Fibroblast of lung (primary cell): ENCODE data around the gene COLGALT1. TPM values are rescaled to one million over a fixed set of nuclear protein-coding genes. Genes with fewer than 3 reads are reported as not detected.

Experiments used
- DNase-seq, 2 donors: peaks; one replicate each; pipeline versions ENCODE4 v3.0.0 to v3.0.0-alpha.2; 2010; ENCODE audit warnings: low read depth in 2 of 2
- H2AFZ ChIP-seq: 2 replicates; pipeline ENCODE4 v1.5.1; 2012; ENCODE audit warnings: low read length, control low read depth, inconsistent platforms
- H3K27ac ChIP-seq: 2 replicates; pipeline ENCODE4 v1.5.1; 2011; ENCODE audit warnings: low read length, control low read depth; ENCODE audit not compliant: insufficient read depth
- H3K27me3 ChIP-seq: 2 replicates; pipeline ENCODE4 v1.5.1; 2011; ENCODE audit warnings: mild to moderate bottlenecking, low read length; ENCODE audit not compliant: control insufficient read depth, insufficient read depth
- H3K36me3 ChIP-seq: 2 replicates; pipeline ENCODE4 v1.5.1; 2011; ENCODE audit warnings: low read length; ENCODE audit not compliant: control insufficient read depth, insufficient read depth
- H3K4me1 ChIP-seq: 2 replicates; pipeline ENCODE4 v1.5.1; 2011; ENCODE audit warnings: low read length; ENCODE audit not compliant: control insufficient read depth, insufficient read depth; ENCODE audit errors: extremely low read depth
- H3K4me2 ChIP-seq: 2 replicates; pipeline ENCODE4 v1.5.1; 2011; ENCODE audit warnings: low read length, control low read depth; ENCODE audit not compliant: insufficient read depth; ENCODE audit errors: extremely low read depth
- H3K4me3 ChIP-seq, 4 experiments: fragments of 200-600 bp in 1 of 4; sonication (generic) in 1 of 4; replicated peaks in 1 of 4; 2 replicates each; pipeline ENCODE4 v1.5.1; 2011 to 2016; ENCODE audit warnings: low read length in 4 of 4, low read depth in 3 of 4, mild to moderate bottlenecking in 3 of 4, control low read depth in 2 of 4, inconsistent platforms in 1 of 4, mixed read lengths in 1 of 4; ENCODE audit not compliant: insufficient read depth in 1 of 4; ENCODE audit errors: control extremely low read depth in 1 of 4
- H3K79me2 ChIP-seq: 2 replicates; pipeline ENCODE4 v1.5.1; 2012; ENCODE audit warnings: mild to moderate bottlenecking, low read length, inconsistent platforms; ENCODE audit not compliant: control insufficient read depth, insufficient read depth
- H3K9ac ChIP-seq: 2 replicates; pipeline ENCODE4 v1.5.1; 2011; ENCODE audit warnings: mild to moderate bottlenecking, low read length, control low read depth; ENCODE audit not compliant: insufficient read depth
- H3K9me3 ChIP-seq: 2 replicates; pipeline ENCODE4 v1.5.1; 2012; ENCODE audit warnings: low read depth, low read length; ENCODE audit not compliant: control insufficient read depth, insufficient read depth
- H4K20me1 ChIP-seq: 2 replicates; pipeline ENCODE4 v1.5.1; 2011; ENCODE audit warnings: low read length; ENCODE audit not compliant: control insufficient read depth, insufficient read depth; ENCODE audit errors: extremely low read depth
- CTCF ChIP-seq, 2 donors: IDR thresholded peaks in 1 of 2; conservative IDR thresholded peaks in 1 of 2; 1 replicate in 1 of 2; 2 replicates in 1 of 2; pipeline ENCODE4 v1.5.1; 2011 to 2012; ENCODE audit warnings: low read length in 2 of 2, control low read depth in 1 of 2, inconsistent platforms in 1 of 2, low read depth in 1 of 2, mild to moderate bottlenecking in 1 of 2
- EZH2 ChIP-seq: IDR thresholded peaks from 2 replicates; pipeline ENCODE4 v1.5.1; 2012; ENCODE audit warnings: low read length, control low read depth, mild to moderate bottlenecking; ENCODE audit errors: missing control alignments
- polyA plus RNA-seq, 2 donors: library from polyadenylated mRNA; depleted of rRNA in 1 of 2; stranded (reverse) in 1 of 2; unstranded in 1 of 2; fragments of >200 nt; gene quantifications; 2 replicates each; pipeline ENCODE4 v1.2.1, GENCODE V29; 2011 to 2012; ENCODE audit warnings: missing spikeins in 1 of 2
- total RNA-seq: library from RNA; depleted of rRNA; stranded (reverse); fragments of >200 nt; gene quantifications from 2 replicates; pipeline ENCODE4 v1.2.1, GENCODE V29; 2014

Gene COLGALT1
- total and polyA plus RNA-seq, 2 donors (not counting 1 experiment from before 2014, with no cell fraction given), result 96.9 to 103 TPM

- H2AFZ ChIP-seq, result no peak overlapping the region
- H3K4me2 ChIP-seq, result no peak overlapping the region
- no peaks in the 10 kb centered on the region for H3K27me3 ChIP-seq
- DNase-seq, result no peak
- no peaks in the 10 kb centered on the region for H3K36me3 ChIP-seq
- no peak overlapping the region for H3K4me3 ChIP-seq
- H3K4me1 ChIP-seq, result no peaks in the 10 kb centered on the region
- H3K9me3 ChIP-seq, result no peaks in the 10 kb centered on the region
- H3K9ac ChIP-seq, result peak overlapping the region; percentile 7
- H3K79me2 ChIP-seq, result no peaks in the 10 kb centered on the region
- no peak overlapping the region for H3K27ac ChIP-seq
- H4K20me1 ChIP-seq, result no peaks in the 10 kb centered on the region
- no peak for TF ChIP-seq CTCF (conservative IDR thresholded peaks at IDR 0.05 in 1 of 2, IDR thresholded peaks at IDR 0.05 in 1 of 2; ENCODE audit: low read depth in 1 of 2, low read length in 2 of 2)
- TF ChIP-seq EZH2, result no peak
Measured at GRCh38 chr19:17615889-17616685, 60.6 kb downstream of the COLGALT1 start.

- Histone ChIP-seq H3K9ac (peak overlapping the region; percentile 7), H4K20me1 (no peaks in the 10 kb centered on the region), H2AFZ (no peak overlapping the region), H3K4me2 (no peak overlapping the region), H3K9me3 (no peaks in the 10 kb centered on the region), H3K79me2 (no peaks in the 10 kb centered on the region), H3K27me3 (no peaks in the 10 kb centered on the region), H3K36me3 (no peaks in the 10 kb centered on the region), H3K4me3 (no peak overlapping the region), H3K4me1 (no peaks in the 10 kb centered on the region), H3K27ac (no peak overlapping the region)
- no peak for TF ChIP-seq EZH2
- no peak for TF ChIP-seq CTCF (conservative IDR thresholded peaks at IDR 0.05 in 1 of 2, IDR thresholded peaks at IDR 0.05 in 1 of 2; ENCODE audit: low read depth in 1 of 2, low read length in 2 of 2)
- no peak for DNase-seq
Measured at GRCh38 chr19:17616686-17616960, 61.2 kb downstream of the COLGALT1 start.

GRCh38 chr19:17616961-17617806 lies 61.7 kb downstream of the COLGALT1 start:
- H3K4me1 ChIP-seq, result no peaks in the 10 kb centered on the region
- DNase-seq, result no peak
- H3K4me3 ChIP-seq, result no peak overlapping the region
- H3K27me3 ChIP-seq, result no peaks in the 10 kb centered on the region
- TF ChIP-seq EZH2 (no peak), CTCF (conservative IDR thresholded peaks at IDR 0.05 in 1 of 2, IDR thresholded peaks at IDR 0.05 in 1 of 2; ENCODE audit: low read depth in 1 of 2, low read length in 2 of 2) (no peak)
- H3K27ac ChIP-seq, result no peak overlapping the region
- H3K9me3 ChIP-seq, result no peaks in the 10 kb centered on the region
- H3K36me3 ChIP-seq, result no peaks in the 10 kb centered on the region
- no peak overlapping the region for H2AFZ ChIP-seq
- no peaks in the 10 kb centered on the region for H3K79me2 ChIP-seq
- H4K20me1 ChIP-seq, result no peaks in the 10 kb centered on the region
- no peak overlapping the region for H3K4me2 ChIP-seq
- no peak overlapping the region for H3K9ac ChIP-seq
